Caco-2 (cell line): ENCODE data around the gene SRGAP1. TPM values are rescaled to one million over a fixed set of nuclear protein-coding genes. Genes with fewer than 3 reads are reported as not detected.
A peak's percentile ranks its signal among the peaks of the same experiment; 100 is the strongest.

ENCODE experiments used
- BruUV-seq: library from RNA; stranded (reverse); fragments of 400-500 nt; replicated peaks from 2 replicates; lab custom pipeline; 2021; lab: Mats Ljungman, UMichigan
- CTCF ChIA-PET: fragments of 300-600 bp; sonication (Branson Sonifier 250); formaldehyde crosslinking; loops from one replicate; lab custom pipeline; 2022; ENCODE audit warnings: antibody characterized with exemption; lab: Charles Lee
- POLR2A ChIA-PET: fragments of 300-600 bp; sonication (Branson Sonifier 250); formaldehyde crosslinking; loops from one replicate; lab custom pipeline; 2022; ENCODE audit warnings: antibody characterized with exemption; lab: Charles Lee
- DNase-seq, 2 experiments: peaks; one replicate each; pipeline versions ENCODE4 v3.0.0 to v3.0.0-alpha.2; 2020 to 2022
- H3K27me3 ChIP-seq: replicated peaks from 2 replicates; pipeline ENCODE4 v1.6.0; 2011; ENCODE audit warnings: low read length; ENCODE audit not compliant: control insufficient read depth, insufficient read depth
- H3K36me3 ChIP-seq: 2 replicates; pipeline ENCODE4 v1.5.1; 2011; ENCODE audit warnings: low read length; ENCODE audit not compliant: control insufficient read depth, insufficient read depth
- H3K4me1 ChIP-seq: fragments of 250-450 bp; sonication (Bioruptor Pico); 2 replicates; pipeline ENCODE4 v1.5.1; 2020; ENCODE audit warnings: mild to moderate bottlenecking
- H3K4me3 ChIP-seq: 2 replicates; pipeline ENCODE4 v1.5.1; 2011; ENCODE audit warnings: low read depth, mild to moderate bottlenecking, control low read depth, low read length
- H3K9me3 ChIP-seq: fragments of 250-450 bp; sonication (Bioruptor Pico); 2 replicates; pipeline ENCODE4 v1.5.1; 2020; ENCODE audit warnings: mild to moderate bottlenecking, moderate library complexity
- H3K27ac Mint-ChIP-seq: one replicate; pipeline ENCODE4 v1.8.0; 2022; ENCODE audit warnings: mixed read lengths; ENCODE audit not compliant: unreplicated experiment
- H3K27me3 Mint-ChIP-seq: one replicate; pipeline ENCODE4 v1.8.0; 2022; ENCODE audit warnings: mixed read lengths; ENCODE audit not compliant: insufficient read depth, unreplicated experiment
- H3K36me3 Mint-ChIP-seq: one replicate; pipeline ENCODE4 v1.8.0; 2022; ENCODE audit warnings: mild to moderate bottlenecking, mixed read lengths; ENCODE audit not compliant: insufficient read depth, unreplicated experiment
- H3K4me1 Mint-ChIP-seq: one replicate; pipeline ENCODE4 v1.8.0; 2022; ENCODE audit warnings: low read depth, mixed read lengths; ENCODE audit not compliant: unreplicated experiment
- H3K4me3 Mint-ChIP-seq: one replicate; pipeline ENCODE4 v1.8.0; 2022; ENCODE audit warnings: mild to moderate bottlenecking, moderate library complexity, mixed read lengths; ENCODE audit not compliant: unreplicated experiment
- H3K9me3 Mint-ChIP-seq: one replicate; pipeline ENCODE4 v1.8.0; 2022; ENCODE audit warnings: mixed read lengths; ENCODE audit not compliant: unreplicated experiment
- intact Hi-C: fragments of 100-400 bp; cut with micrococcal nuclease; formaldehyde crosslinking; loops from one replicate; pipeline ENCODE4 v1.10.0; 2022; ENCODE audit not compliant: unreplicated experiment
- total RNA-seq: library from RNA; stranded (reverse); gene quantifications from 2 replicates; pipeline ENCODE4 v1.2.3, GENCODE V29; 2022
- TF ChIP-seq, protein P1 (sequence below), 2 experiments: fragments of 200-600 bp in 1 of 2; IDR thresholded peaks; 1 replicate in 1 of 2; 2 replicates in 1 of 2; pipeline versions ENCODE4 v1.5.1 to v1.8.0; 2011 to 2022; ENCODE audit warnings: antibody characterized with exemption in 1 of 2, control low read depth in 1 of 2, inconsistent platforms in 1 of 2, low read depth in 1 of 2, low read length in 1 of 2, mild to moderate bottlenecking in 1 of 2, moderate library complexity in 1 of 2; ENCODE audit not compliant: insufficient read depth in 1 of 2, severe bottlenecking in 1 of 2, unreplicated experiment in 1 of 2

The SRGAP1 gene
- total RNA-seq, 1 experiment from 2014 or later = 22.1 TPM

GRCh38 chr12:64177001-64177400, 332.5 kb downstream of the SRGAP1 start:
- Mint-ChIP-seq H3K4me3 (no peak overlapping the region), H3K4me1 (peaks cover 45% of the 10 kb centered on the region), H3K36me3 (no peaks in the 10 kb centered on the region), H3K27ac (peak overlapping the region; percentile 48), H3K27me3 (no peaks in the 10 kb centered on the region), H3K9me3 (no peaks in the 10 kb centered on the region)
- POLR2A ChIA-PET = no interaction called here
- TF ChIP-seq, protein P1, sequence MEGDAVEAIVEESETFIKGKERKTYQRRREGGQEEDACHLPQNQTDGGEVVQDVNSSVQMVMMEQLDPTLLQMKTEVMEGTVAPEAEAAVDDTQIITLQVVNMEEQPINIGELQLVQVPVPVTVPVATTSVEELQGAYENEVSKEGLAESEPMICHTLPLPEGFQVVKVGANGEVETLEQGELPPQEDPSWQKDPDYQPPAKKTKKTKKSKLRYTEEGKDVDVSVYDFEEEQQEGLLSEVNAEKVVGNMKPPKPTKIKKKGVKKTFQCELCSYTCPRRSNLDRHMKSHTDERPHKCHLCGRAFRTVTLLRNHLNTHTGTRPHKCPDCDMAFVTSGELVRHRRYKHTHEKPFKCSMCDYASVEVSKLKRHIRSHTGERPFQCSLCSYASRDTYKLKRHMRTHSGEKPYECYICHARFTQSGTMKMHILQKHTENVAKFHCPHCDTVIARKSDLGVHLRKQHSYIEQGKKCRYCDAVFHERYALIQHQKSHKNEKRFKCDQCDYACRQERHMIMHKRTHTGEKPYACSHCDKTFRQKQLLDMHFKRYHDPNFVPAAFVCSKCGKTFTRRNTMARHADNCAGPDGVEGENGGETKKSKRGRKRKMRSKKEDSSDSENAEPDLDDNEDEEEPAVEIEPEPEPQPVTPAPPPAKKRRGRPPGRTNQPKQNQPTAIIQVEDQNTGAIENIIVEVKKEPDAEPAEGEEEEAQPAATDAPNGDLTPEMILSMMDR (IDR thresholded peaks at IDR 0.05; ENCODE audit: insufficient read depth in 1 of 2, low read depth in 1 of 2, low read length in 1 of 2, severe bottlenecking in 1 of 2, unreplicated experiment in 1 of 2) = no peak
- BruUV-seq = no TSS peak
- DNase-seq = no peak
- intact Hi-C loops = loop anchor here (10.0 kb wide), 1 partner anchor 92 kb away; no protein-coding TSS in a partner anchor
- Histone ChIP-seq H3K4me1 (peaks cover 60% of the 10 kb centered on the region), H3K4me3 (no peak overlapping the region), H3K27me3 (no peaks in the 10 kb centered on the region), H3K9me3 (no peaks in the 10 kb centered on the region), H3K36me3 (no peaks in the 10 kb centered on the region)
- CTCF ChIA-PET = no interaction called here

- Histone ChIP-seq H3K4me3 (no peak overlapping the region), H3K4me1 (peaks cover 54% of the 10 kb centered on the region), H3K9me3 (no peaks in the 10 kb centered on the region), H3K36me3 (no peaks in the 10 kb centered on the region), H3K27me3 (no peaks in the 10 kb centered on the region)
- intact Hi-C loops = loop anchor here (10.0 kb wide), 1 partner anchor 93 kb away; no protein-coding TSS in a partner anchor
- no peak overlapping the region for H3K4me3 Mint-ChIP-seq
- DNase-seq = no peak
- H3K9me3 Mint-ChIP-seq = no peaks in the 10 kb centered on the region
- no peaks in the 10 kb centered on the region for H3K27me3 Mint-ChIP-seq
- no peaks in the 10 kb centered on the region for H3K36me3 Mint-ChIP-seq
- H3K4me1 Mint-ChIP-seq = peaks cover 40% of the 10 kb centered on the region
- POLR2A ChIA-PET = no interaction called here
- H3K27ac Mint-ChIP-seq = peak overlapping the region; percentile 48
- CTCF ChIA-PET = interaction anchor here (0.6 to 1.1 kb wide), 3 partner anchors 91 to 335 kb away, joined by 3 read pairs; partner anchors contain the start of gene SRGAP1
- BruUV-seq = no TSS peak
- TF ChIP-seq, protein P1 (IDR thresholded peaks at IDR 0.05; ENCODE audit: insufficient read depth in 1 of 2, low read depth in 1 of 2, low read length in 1 of 2, severe bottlenecking in 1 of 2, unreplicated experiment in 1 of 2) = no peak
Observed at GRCh38 chr12:64178122-64178521, 333.6 kb downstream of the SRGAP1 start.

GRCh38 chr12:64180951-64181350, 336.5 kb downstream of the SRGAP1 start:
- TF ChIP-seq, protein P1 (IDR thresholded peaks at IDR 0.05; ENCODE audit: insufficient read depth in 1 of 2, low read depth in 1 of 2, low read length in 1 of 2, severe bottlenecking in 1 of 2, unreplicated experiment in 1 of 2) = no peak
- intact Hi-C loops = loop anchor here (1.0 to 5.0 kb wide), 4 partner anchors 8 to 342 kb away; partner anchors contain the start of gene SRGAP1
- no peaks in the 10 kb centered on the region for H3K36me3 Mint-ChIP-seq
- CTCF ChIA-PET = interaction anchor here (0.7 to 2.1 kb wide), 6 partner anchors 8 to 341 kb away, joined by 3 to 23 read pairs (median 6); partner anchors contain the start of genes KICS2 and SRGAP1
- no peak overlapping the region for H3K4me3 Mint-ChIP-seq
- Histone ChIP-seq H3K9me3 (no peaks in the 10 kb centered on the region), H3K36me3 (no peaks in the 10 kb centered on the region), H3K4me3 (no peak overlapping the region), H3K4me1 (peaks cover 42% of the 10 kb centered on the region), H3K27me3 (no peaks in the 10 kb centered on the region)
- no TSS peak for BruUV-seq
- peak overlapping the region; percentile 23 for H3K27ac Mint-ChIP-seq
- no peaks in the 10 kb centered on the region for H3K27me3 Mint-ChIP-seq
- H3K4me1 Mint-ChIP-seq = peaks cover 34% of the 10 kb centered on the region
- no peaks in the 10 kb centered on the region for H3K9me3 Mint-ChIP-seq
- POLR2A ChIA-PET = no interaction called here
- no peak for DNase-seq
